Stimulated activated CD4-positive, alpha-beta T cell treated with anti-CD3 and anti-CD28 coated beads, Interleukin-2, amount 100 ng/mL, for 24 hours (primary cell): Measurements from ENCODE around the gene SEMA3E.
"Not testable (repeated sequence)": the region's sequence is repeated elsewhere in the genome, so short reads cannot be mapped to it uniquely, and the experiment has no call there.

Experiments used
- DNase-seq, 2 donors: peaks; one replicate each; pipeline ENCODE4 v3.0.0-alpha.2; 2020

SEMA3E gene

DNA sequence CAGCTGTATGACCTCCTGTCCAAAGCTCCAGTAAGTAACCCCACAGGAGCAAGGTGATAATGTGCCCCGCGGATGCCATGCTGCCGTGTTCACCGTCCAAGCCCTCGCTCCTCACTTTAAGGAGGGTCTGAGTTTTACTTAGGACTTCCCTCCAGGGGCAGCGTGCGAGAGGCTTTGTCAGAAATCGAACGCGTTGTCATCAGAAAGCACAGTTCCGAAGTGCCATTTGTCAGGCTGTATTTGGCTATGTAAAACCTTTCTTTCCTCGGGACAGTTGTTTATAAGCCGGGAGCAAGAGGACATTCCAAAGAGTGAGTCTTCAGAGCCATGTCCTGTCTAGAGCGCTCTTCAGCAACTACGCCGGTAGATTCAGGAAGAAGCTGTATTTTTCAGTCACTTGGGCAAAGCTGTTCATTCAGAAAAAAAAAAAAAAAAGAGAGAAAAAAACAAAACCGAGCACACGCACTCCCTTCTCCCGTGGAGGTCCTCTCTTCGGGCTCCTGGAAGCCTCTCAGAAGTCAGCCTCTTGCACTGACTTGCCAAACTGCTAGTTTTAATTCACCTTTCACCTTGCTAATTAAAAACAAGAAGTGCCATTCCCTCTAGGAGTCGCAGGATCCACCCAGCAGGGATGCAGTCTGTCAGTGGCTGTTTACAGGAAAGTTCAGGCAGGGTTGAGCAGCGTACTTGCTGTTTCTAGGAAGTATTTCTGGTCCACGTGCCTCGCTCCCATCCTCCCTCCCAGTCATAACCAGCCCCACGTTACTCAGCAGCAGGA is at the start of gene SEMA3E:
Gene SEMA3E, minus strand, starts transcription at position 676 of the 778 bp plus-strand sequence.
- DNase-seq: no peak

- no peak for DNase-seq
Observed at GRCh38 chr7:83697804-83698530, 49.0 kb upstream of the SEMA3E start.

- DNase-seq: no peak
Observed at GRCh38 chr7:83696101-83696500, 47.2 kb upstream of the SEMA3E start.

GRCh38 chr7:83695128-83695960 is 46.4 kb upstream of the SEMA3E start:
- no peak for DNase-seq

- DNase-seq: no peak
Observed at GRCh38 chr7:83693256-83693655, 44.3 kb upstream of the SEMA3E start.

DNA sequence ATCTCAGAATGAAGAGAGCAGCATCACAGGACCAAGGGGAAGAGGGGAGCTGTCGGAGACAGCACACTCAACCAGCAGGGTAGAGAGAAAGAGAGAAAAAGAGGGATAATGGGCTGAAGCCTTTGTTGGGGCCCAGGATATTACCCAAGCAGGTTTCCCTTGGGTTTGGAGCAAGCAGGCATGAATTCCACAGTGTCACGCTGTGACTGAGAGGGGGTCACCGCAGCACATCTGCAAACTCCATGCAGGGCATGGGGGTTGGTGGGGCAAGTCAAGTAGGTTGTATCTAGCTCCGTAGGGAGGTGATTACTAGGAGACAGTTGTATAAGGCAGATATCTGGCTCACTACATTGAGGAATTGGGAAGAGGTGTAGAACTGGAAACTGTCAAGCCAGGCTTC is 42.2 kb upstream of the SEMA3E start:
- no peak for DNase-seq

- DNase-seq: no peak
Observed at GRCh38 chr7:83689855-83690254, 40.9 kb upstream of the SEMA3E start.

- no peak for DNase-seq
Observed at GRCh38 chr7:83686416-83686815, 37.5 kb upstream of the SEMA3E start.

DNA sequence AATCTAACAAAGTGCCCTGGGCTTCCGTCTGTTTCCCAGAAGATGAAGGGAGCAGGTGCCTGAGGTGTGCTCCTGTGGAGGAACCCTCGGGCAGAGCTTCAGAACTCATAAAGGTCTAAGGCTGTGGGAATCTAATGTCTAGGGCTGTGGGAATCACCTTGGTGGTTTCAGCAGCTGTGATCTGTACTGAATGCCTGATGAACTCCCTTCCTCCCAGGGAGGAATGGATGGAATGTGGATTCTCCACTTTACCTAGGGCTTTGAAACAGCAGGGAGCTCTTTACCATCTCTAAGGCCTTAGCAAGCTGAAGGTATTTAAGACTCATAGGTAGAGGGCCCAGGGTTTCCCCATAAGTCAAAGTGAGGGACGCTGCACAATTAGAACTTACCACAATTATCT is 36.0 kb upstream of the SEMA3E start:
- no peak for DNase-seq

DNA sequence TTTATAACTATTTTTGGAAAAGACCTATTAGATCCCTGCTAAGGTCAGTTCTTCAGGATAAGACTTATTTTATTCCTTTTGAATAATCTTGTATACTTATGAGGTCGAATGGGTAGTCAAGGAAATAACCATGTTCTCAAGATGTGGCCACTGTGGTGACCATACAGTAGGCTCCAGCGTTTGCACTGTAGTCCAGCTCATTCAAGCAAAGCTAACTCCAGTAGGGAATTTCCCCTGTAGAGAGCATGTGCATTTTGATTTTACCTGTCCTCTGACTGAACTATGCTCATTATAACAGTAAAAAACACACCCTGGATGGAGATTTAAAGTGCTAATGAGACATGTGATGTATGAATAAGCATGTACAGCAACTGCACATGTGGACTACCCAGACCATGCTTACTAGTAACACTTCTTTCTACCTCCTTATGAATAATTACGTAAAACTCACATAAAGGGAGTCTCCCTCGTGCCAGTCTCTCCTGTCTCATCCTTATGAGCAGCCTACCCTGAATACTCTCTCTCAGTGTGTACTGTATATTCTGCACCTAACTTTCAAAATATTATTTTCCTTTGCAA is 32.4 kb upstream of the SEMA3E start:
- no peak for DNase-seq

DNA sequence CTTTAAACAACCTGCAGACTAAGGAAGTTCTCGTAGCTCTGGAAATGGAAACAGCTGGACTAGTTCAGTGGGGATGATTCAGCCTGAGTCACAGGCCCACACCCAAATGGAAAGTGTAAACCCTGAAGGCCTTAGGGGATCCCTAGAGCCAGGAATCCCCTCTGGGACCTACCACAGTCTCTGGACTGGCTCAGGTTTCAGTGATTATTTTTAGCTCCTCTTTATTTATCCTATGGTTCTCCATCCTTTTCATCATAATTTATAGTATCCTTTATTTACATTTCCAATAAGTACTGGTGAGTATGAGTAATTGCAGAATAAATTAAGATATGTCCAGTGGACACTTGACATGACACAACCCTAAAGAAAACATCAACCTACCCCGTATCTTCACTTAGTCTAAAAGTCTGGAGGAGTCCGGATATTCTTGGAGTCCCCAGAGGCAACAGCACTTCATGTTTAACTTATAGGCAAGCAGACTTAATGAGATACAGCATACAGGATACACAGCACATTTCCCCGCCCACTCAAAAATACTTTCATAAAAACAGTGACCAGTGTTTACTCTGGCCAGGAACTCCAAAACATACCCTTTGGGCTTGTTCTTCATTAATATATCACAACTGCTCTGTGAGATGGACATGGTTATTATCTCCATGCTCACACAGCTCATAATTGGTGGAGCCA is 28.4 kb upstream of the SEMA3E start:
- DNase-seq: no peak

- not testable (repeated sequence) for DNase-seq
Observed at GRCh38 chr7:83673291-83673690, 24.4 kb upstream of the SEMA3E start.

DNA sequence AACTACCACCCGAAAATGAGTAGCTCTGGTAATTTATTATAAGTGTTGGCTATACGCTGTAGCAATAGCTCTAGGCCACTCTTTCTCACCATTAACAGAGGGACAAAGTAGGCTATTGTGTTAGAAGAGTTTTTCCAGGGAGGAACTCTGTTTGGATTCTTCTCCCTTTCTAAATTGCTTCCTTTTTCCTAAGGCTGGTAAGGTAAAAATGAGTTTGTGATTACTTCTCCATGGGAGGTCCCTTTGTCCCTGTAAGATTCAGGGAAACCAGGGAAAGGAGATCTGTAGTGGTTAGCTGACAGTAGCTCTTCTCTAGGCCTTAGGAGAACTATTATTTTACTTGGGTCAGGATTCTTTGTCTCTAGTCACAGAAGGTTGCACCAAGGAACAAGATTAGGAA is 23.2 kb upstream of the SEMA3E start:
- DNase-seq: no peak

DNA sequence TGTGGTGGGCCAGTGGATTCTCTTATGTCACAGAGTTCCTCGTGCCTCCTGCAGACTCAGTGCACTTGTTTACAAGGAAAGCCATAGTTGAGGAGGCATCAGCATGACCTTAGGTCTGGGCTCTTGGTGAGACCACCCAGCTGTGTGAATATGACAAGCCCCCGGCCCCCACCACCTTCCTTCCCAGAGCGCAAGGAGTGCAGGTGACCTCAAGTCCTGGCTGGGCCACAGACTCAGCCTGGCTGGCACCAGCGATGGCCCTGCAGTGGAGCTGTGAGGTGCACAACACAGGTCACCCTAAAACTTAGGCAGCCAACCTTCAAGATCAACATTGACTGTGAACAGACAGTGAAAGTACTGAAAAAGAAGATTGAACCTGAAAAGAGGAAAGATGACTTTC is 14.2 kb upstream of the SEMA3E start:
- no peak for DNase-seq

- DNase-seq: no peak
Observed at GRCh38 chr7:83658126-83658525, 9.2 kb upstream of the SEMA3E start.

- DNase-seq: no peak
Observed at GRCh38 chr7:83655951-83656556, 7.1 kb upstream of the SEMA3E start.

- DNase-seq: no peak
Observed at GRCh38 chr7:83652481-83652880, 3.5 kb upstream of the SEMA3E start.

GRCh38 chr7:83649701-83650100 is 762 bp upstream of the SEMA3E start:
- DNase-seq: no peak

GRCh38 chr7:83646027-83646426 is 2.9 kb downstream of the SEMA3E start:
- DNase-seq: no peak

GRCh38 chr7:83643739-83644138 is 5.2 kb downstream of the SEMA3E start:
- no peak for DNase-seq

DNA sequence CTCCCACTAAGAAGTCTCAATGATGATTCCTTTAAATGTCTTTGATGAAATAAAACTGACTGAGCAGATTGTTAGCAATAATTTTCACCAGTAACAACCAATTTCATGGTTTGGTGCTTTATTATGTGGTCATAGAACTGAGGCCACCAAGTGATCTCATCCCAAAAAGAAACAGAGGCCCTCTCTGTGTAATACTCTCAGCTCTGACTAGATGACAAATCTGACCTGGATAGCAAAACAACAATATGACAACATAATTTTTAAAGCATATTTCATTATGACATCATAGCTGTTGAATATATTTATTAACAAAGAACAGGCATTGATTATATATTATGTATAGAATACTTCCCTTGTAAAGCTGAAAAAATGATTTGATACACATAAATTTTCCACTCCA is 5.9 kb downstream of the SEMA3E start:
- no peak for DNase-seq
